K562 (cell line): ENCODE measurements around the gene IL11. TPM values are rescaled to one million over a fixed set of nuclear protein-coding genes. Genes with fewer than 3 reads are reported as not detected.

Source experiments
- CHCHD3 ChIP-seq: fragments of 250-450 bp; sonication (Bioruptor Pico); IDR thresholded peaks from 2 replicates; pipeline ENCODE4 v2.1.2; 2022; ENCODE audit warnings: mild to moderate bottlenecking
- E2F1 ChIP-seq: sonication (generic); formaldehyde crosslinking; IDR thresholded peaks from 2 replicates; pipeline ENCODE4 v1.8.1; 2023; ENCODE audit warnings: mild to moderate bottlenecking, missing genetic modification reagents, moderate library complexity
- MED1 ChIP-seq: sonication (generic); formaldehyde crosslinking; IDR thresholded peaks from 2 replicates; pipeline ENCODE4 v1.8.1; 2023; ENCODE audit warnings: missing genetic modification reagents, borderline replicate concordance
- MNT ChIP-seq, 2 experiments: fragments of 450-650 bp; conservative IDR thresholded peaks; 2 replicates each; pipeline ENCODE4 v1.6.1; 2017; ENCODE audit warnings: mild to moderate bottlenecking in 2 of 2, moderate library complexity in 2 of 2
- MTF1 ChIP-seq: fragments of 250-450 bp; sonication (Bioruptor Pico); IDR thresholded peaks from 2 replicates; pipeline ENCODE4 v1.9.0; 2021; ENCODE audit warnings: moderate library complexity, mild to moderate bottlenecking, inconsistent platforms, borderline replicate concordance
- NFXL1 ChIP-seq: fragments of 450-650 bp; formaldehyde crosslinking; IDR thresholded peaks from 2 replicates; pipeline ENCODE4 v1.4.0; 2021; ENCODE audit warnings: mild to moderate bottlenecking
- OTX1 ChIP-seq: fragments of 450-650 bp; formaldehyde crosslinking; IDR thresholded peaks from 2 replicates; pipeline ENCODE4 v1.4.0; 2022; ENCODE audit warnings: mild to moderate bottlenecking
- PTRF ChIP-seq: fragments of 450-650 bp; IDR thresholded peaks from 2 replicates; pipeline ENCODE4 v1.6.1; 2016; ENCODE audit warnings: mild to moderate bottlenecking, missing genetic modification characterization, missing compliant biosample characterization
- SMAD2 ChIP-seq: fragments of 150-350 bp; IDR thresholded peaks from 2 replicates; pipeline ENCODE4 v1.6.1; 2014; ENCODE audit warnings: low read depth, mild to moderate bottlenecking, low read length
- TAF1 ChIP-seq: IDR thresholded peaks from 2 replicates; pipeline ENCODE4 v1.6.1; 2011; ENCODE audit warnings: mild to moderate bottlenecking, low read length, moderate library complexity; ENCODE audit not compliant: insufficient read depth, control insufficient read depth, severe bottlenecking; ENCODE audit errors: extremely low read depth
- XRCC4 ChIP-seq: IDR thresholded peaks from one replicate; pipeline ENCODE4 v1.6.1; 2011; ENCODE audit not compliant: insufficient read depth, insufficient read length; ENCODE audit errors: extremely low read depth
- ZBTB26 ChIP-seq: fragments of 450-650 bp; formaldehyde crosslinking; IDR thresholded peaks from 2 replicates; pipeline ENCODE4 v1.4.0; 2022; ENCODE audit warnings: missing genetic modification characterization
- ZBTB9 ChIP-seq: fragments of 450-650 bp; formaldehyde crosslinking; IDR thresholded peaks from 2 replicates; pipeline ENCODE4 v1.4.0; 2020; ENCODE audit warnings: mild to moderate bottlenecking, moderate library complexity
- ZFP91 ChIP-seq: sonication (generic); formaldehyde crosslinking; IDR thresholded peaks from 2 replicates; pipeline ENCODE4 v1.8.0; 2022; ENCODE audit warnings: mild to moderate bottlenecking, missing genetic modification reagents
- ZKSCAN8 ChIP-seq: fragments of 200-800 bp; sonication (Bioruptor generic); IDR thresholded peaks from 2 replicates; pipeline ENCODE4 v1.6.1; 2016; ENCODE audit warnings: missing genetic modification characterization, missing compliant biosample characterization
- ZNF280A ChIP-seq: fragments of 450-650 bp; IDR thresholded peaks from 2 replicates; pipeline ENCODE4 v1.6.1; 2018; ENCODE audit warnings: mild to moderate bottlenecking, low read depth; ENCODE audit not compliant: partially characterized antibody
- ZNF311 ChIP-seq: fragments of 250-450 bp; sonication (Bioruptor Pico); IDR thresholded peaks from 2 replicates; pipeline ENCODE4 v1.4.0; 2020; ENCODE audit warnings: mild to moderate bottlenecking, moderate library complexity
- ZNF507 ChIP-seq: conservative IDR thresholded peaks from 2 replicates; pipeline ENCODE4 v1.6.1; 2017; ENCODE audit warnings: missing genetic modification characterization, missing compliant biosample characterization
- ZNF707 ChIP-seq: fragments of 250-450 bp; sonication (Bioruptor Pico); conservative IDR thresholded peaks from 2 replicates; pipeline ENCODE4 v1.8.0; 2022; ENCODE audit warnings: inconsistent platforms, mild to moderate bottlenecking, moderate library complexity
- ZNF778 ChIP-seq: fragments of 450-650 bp; formaldehyde crosslinking; IDR thresholded peaks from 2 replicates; pipeline ENCODE4 v1.4.0; 2020; ENCODE audit warnings: mild to moderate bottlenecking, moderate library complexity
- polyA plus RNA-seq, 8 experiments: library from polyadenylated mRNA; depleted of rRNA in 4 of 8; stranded (reverse) in 5 of 8; unstranded in 3 of 8; fragments of >200 nt; fragmentation: Nextera tagmentation in 2 of 8; fragmentation: Illumina TruSeq in 1 of 8; extraction: Ambion mirVana in 2 of 8; extraction: Trizol in 1 of 8; gene quantifications; 2 replicates each; pipeline versions ENCODE4 v1.2.1 to v1.2.3, GENCODE V29; 2011 to 2014; ENCODE audit warnings: inconsistent platforms in 1 of 8, missing spikeins in 1 of 8
- total RNA-seq, 7 experiments: library from RNA; depleted of rRNA in 6 of 7; stranded (reverse); fragments of >200 nt in 6 of 7; fragmentation: Illumina TruSeq in 2 of 7; extraction: Trizol in 2 of 7; gene quantifications; 2 replicates each; pipeline versions ENCODE4 v1.2.1 to v1.2.3, GENCODE V29; 2011 to 2021; ENCODE audit warnings: low replicate concordance in 1 of 7

Gene IL11
- total and polyA plus RNA-seq, 9 of the 15 experiments (the other 6 are each of a cell fraction or from before 2014, with no cell fraction given): 0.04 to 0.42 (median 0.06) TPM; not detected in 6

GRCh38 chr19:55408533-55408872 is 38.2 kb upstream of the IL11 start (continued):
- no peak for TF ChIP-seq MNT (conservative IDR thresholded peaks at IDR 0.05)
- no peak for TF ChIP-seq ZFP91 (CRISPR knock-in tag)
- no peak for TF ChIP-seq NFXL1 (CRISPR knock-in tag)
- no peak for TF ChIP-seq ZNF778 (CRISPR knock-in tag)
- no peak for TF ChIP-seq XRCC4
- no peak for TF ChIP-seq MTF1 (CRISPR knock-in tag)
- no peak for TF ChIP-seq ZNF707 (CRISPR knock-in tag)
- no peak for TF ChIP-seq MED1 (CRISPR knock-in tag)
- TF ChIP-seq ZNF311 (CRISPR knock-in tag): no peak
- 0 out of 2 replicates have a peak, but pooled peaks have one; percentile 45 for TF ChIP-seq CHCHD3 (CRISPR knock-in tag)
- no peak for TF ChIP-seq ZNF280A
- no peak for TF ChIP-seq E2F1 (CRISPR knock-in tag)
- TF ChIP-seq PTRF (tag): no peak
- no peak for TF ChIP-seq TAF1
- TF ChIP-seq ZBTB9 (CRISPR knock-in tag): no peak
- no peak for TF ChIP-seq ZBTB26 (CRISPR knock-in tag)
- TF ChIP-seq ZKSCAN8: no peak
- TF ChIP-seq SMAD2: no peak
- TF ChIP-seq OTX1 (CRISPR knock-in tag): no peak
- TF ChIP-seq ZNF507 (tag): no peak
